Keratinocyte (primary cell): ENCODE data around the gene HEG1. TPM values are rescaled to one million over a fixed set of nuclear protein-coding genes. Genes with fewer than 3 reads are reported as not detected.

Experiments used
- DNase-seq: peaks from one replicate; pipeline ENCODE4 v3.0.0-alpha.2; 2011; ENCODE audit warnings: low read depth, missing footprints, low spot score
- FAIRE-seq: peaks from 2 replicates; lab custom pipeline; 2011; peaks lifted over from hg19 to GRCh38; lab: Jason Lieb, UNC
- H2AFZ ChIP-seq: 2 replicates; pipeline ENCODE4 v1.6.0; 2012; ENCODE audit warnings: low read length, control low read depth, inconsistent platforms; ENCODE audit not compliant: control insufficient read depth
- H3K27ac ChIP-seq: 2 replicates; pipeline ENCODE4 v1.5.1; 2011; ENCODE audit warnings: low read length; ENCODE audit not compliant: control insufficient read depth, insufficient read depth
- H3K27me3 ChIP-seq: 3 replicates; pipeline ENCODE4 v1.6.0; 2011; ENCODE audit warnings: low read length; ENCODE audit not compliant: control insufficient read depth, insufficient read depth; ENCODE audit errors: extremely low read depth
- H3K36me3 ChIP-seq, 2 experiments: 2 replicates in 1 of 2; 3 replicates in 1 of 2; pipeline ENCODE4 v1.5.1; 2011; ENCODE audit warnings: low read length in 2 of 2, mild to moderate bottlenecking in 1 of 2; ENCODE audit not compliant: control insufficient read depth in 2 of 2, insufficient read depth in 2 of 2; ENCODE audit errors: extremely low read depth in 1 of 2
- H3K4me1 ChIP-seq: 3 replicates; pipeline ENCODE4 v1.5.1; 2011; ENCODE audit warnings: low read length; ENCODE audit not compliant: control insufficient read depth, insufficient read depth; ENCODE audit errors: extremely low read depth
- H3K4me2 ChIP-seq: 3 replicates; pipeline ENCODE4 v1.6.0; 2011; ENCODE audit warnings: low read depth, low read length; ENCODE audit not compliant: control insufficient read depth, insufficient read depth; ENCODE audit errors: extremely low read depth
- H3K4me3 ChIP-seq, 3 experiments: fragments of 200-600 bp in 1 of 3; sonication (generic) in 1 of 3; 2 replicates in 2 of 3; 3 replicates in 1 of 3; pipeline ENCODE4 v1.5.1; 2011 to 2016; ENCODE audit warnings: low read length in 3 of 3, mild to moderate bottlenecking in 3 of 3, control low read depth in 2 of 3, inconsistent platforms in 1 of 3, low read depth in 1 of 3, mixed read lengths in 1 of 3, mixed run types in 1 of 3, moderate library complexity in 1 of 3; ENCODE audit not compliant: control insufficient read depth in 2 of 3, insufficient read depth in 2 of 3; ENCODE audit errors: extremely low read depth in 1 of 3
- H3K79me2 ChIP-seq: 2 replicates; pipeline ENCODE4 v1.6.0; 2012; ENCODE audit warnings: low read length; ENCODE audit not compliant: control insufficient read depth, insufficient read depth
- H3K9ac ChIP-seq: 3 replicates; pipeline ENCODE4 v1.6.0; 2011; ENCODE audit warnings: low read length; ENCODE audit not compliant: control insufficient read depth, insufficient read depth; ENCODE audit errors: extremely low read depth
- H3K9me1 ChIP-seq: 3 replicates; pipeline ENCODE4 v1.6.0; 2011; ENCODE audit warnings: low read length; ENCODE audit not compliant: control insufficient read depth, insufficient read depth; ENCODE audit errors: extremely low read depth
- H3K9me3 ChIP-seq: 2 replicates; pipeline ENCODE4 v1.5.1; 2012; ENCODE audit warnings: low read depth, low read length; ENCODE audit not compliant: control insufficient read depth
- H4K20me1 ChIP-seq: 3 replicates; pipeline ENCODE4 v1.6.0; 2011; ENCODE audit warnings: low read length; ENCODE audit not compliant: control insufficient read depth, insufficient read depth; ENCODE audit errors: extremely low read depth
- EZH2 ChIP-seq: IDR thresholded peaks from one replicate; pipeline ENCODE4 v1.6.1; 2012; ENCODE audit warnings: inconsistent platforms, mild to moderate bottlenecking, low read length, moderate library complexity
- dilution Hi-C: fragments of 300-500 bp; cut with MboI; formaldehyde crosslinking; loops from one replicate; pipeline ENCODE4 v1.7.0; 2020; ENCODE audit warnings: low sequenced_read_pairs; ENCODE audit not compliant: extremely low pct_ligation_motif_present
- polyA plus RNA-seq, 5 experiments: library from polyadenylated mRNA; depleted of rRNA in 3 of 5; stranded (reverse) in 3 of 5; stranded (forward) in 1 of 5; unstranded in 1 of 5; fragments of >200 nt; gene quantifications; 1 replicate in 1 of 5; 2 replicates in 3 of 5; 3 replicates in 1 of 5; pipeline versions ENCODE4 v1.2.1 to v1.2.3, GENCODE V29; 2011 to 2012; ENCODE audit warnings: missing spikeins in 2 of 5, low read depth in 1 of 5, low replicate concordance in 1 of 5
- TF ChIP-seq, protein P1 (sequence below), 3 experiments: IDR thresholded peaks in 1 of 3; conservative IDR thresholded peaks in 1 of 3; optimal IDR thresholded peaks in 1 of 3; 2 replicates in 2 of 3; 3 replicates in 1 of 3; pipeline versions ENCODE3 to v1.5.1; 2011; ENCODE audit warnings: low read length in 3 of 3, mild to moderate bottlenecking in 3 of 3, moderate library complexity in 2 of 3, control low read depth in 1 of 3, inconsistent platforms in 1 of 3; ENCODE audit not compliant: insufficient read depth in 2 of 3; ENCODE audit errors: extremely low read depth in 1 of 3

The HEG1 gene
- polyA plus RNA-seq, 1 donor (not counting 4 experiments of a cell fraction or from before 2014, with no cell fraction given): 12.7 TPM

DNA sequence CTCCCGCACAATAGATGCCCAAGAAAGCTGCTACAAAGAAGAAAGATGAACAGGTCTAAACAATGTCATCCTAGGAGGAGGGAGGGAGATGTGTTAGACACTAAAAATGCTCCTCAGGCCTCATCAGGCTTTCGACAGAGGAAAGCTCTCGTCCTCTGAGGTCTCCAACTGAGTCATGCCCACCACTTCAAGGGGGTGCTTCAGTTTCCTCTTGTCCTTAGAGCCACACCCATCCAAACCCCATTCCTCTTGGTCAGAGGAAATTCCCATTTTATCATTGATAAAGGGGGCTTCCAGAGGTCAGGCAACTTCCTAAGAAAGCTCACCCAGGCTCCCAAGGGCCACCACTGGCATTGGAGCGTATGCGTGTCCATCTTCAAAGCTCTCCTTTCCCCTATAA lies 50.1 kb downstream of the HEG1 start:
- Histone ChIP-seq H3K27ac (no peak overlapping the region), H3K36me3 (peaks cover 14 to 21% of the 10 kb centered on the region in 2 experiments), H2AFZ (no peak overlapping the region), H3K4me2 (no peak overlapping the region), H3K4me1 (no peaks in the 10 kb centered on the region), H3K4me3 (no peak overlapping the region), H3K9me1 (no peaks in the 10 kb centered on the region), H3K27me3 (no peaks in the 10 kb centered on the region), H4K20me1 (no peaks in the 10 kb centered on the region), H3K9me3 (no peaks in the 10 kb centered on the region), H3K79me2 (no peaks in the 10 kb centered on the region), H3K9ac (no peak overlapping the region)
- FAIRE-seq: no peak
- TF ChIP-seq, protein P1, sequence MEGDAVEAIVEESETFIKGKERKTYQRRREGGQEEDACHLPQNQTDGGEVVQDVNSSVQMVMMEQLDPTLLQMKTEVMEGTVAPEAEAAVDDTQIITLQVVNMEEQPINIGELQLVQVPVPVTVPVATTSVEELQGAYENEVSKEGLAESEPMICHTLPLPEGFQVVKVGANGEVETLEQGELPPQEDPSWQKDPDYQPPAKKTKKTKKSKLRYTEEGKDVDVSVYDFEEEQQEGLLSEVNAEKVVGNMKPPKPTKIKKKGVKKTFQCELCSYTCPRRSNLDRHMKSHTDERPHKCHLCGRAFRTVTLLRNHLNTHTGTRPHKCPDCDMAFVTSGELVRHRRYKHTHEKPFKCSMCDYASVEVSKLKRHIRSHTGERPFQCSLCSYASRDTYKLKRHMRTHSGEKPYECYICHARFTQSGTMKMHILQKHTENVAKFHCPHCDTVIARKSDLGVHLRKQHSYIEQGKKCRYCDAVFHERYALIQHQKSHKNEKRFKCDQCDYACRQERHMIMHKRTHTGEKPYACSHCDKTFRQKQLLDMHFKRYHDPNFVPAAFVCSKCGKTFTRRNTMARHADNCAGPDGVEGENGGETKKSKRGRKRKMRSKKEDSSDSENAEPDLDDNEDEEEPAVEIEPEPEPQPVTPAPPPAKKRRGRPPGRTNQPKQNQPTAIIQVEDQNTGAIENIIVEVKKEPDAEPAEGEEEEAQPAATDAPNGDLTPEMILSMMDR (optimal IDR thresholded peaks at IDR 0.05 in 1 of 3, IDR thresholded peaks at IDR 0.05 in 1 of 3, conservative IDR thresholded peaks at IDR 0.05 in 1 of 3; ENCODE audit: extremely low read depth in 1 of 3, insufficient read depth in 2 of 3, low read length in 3 of 3): no peak
- TF ChIP-seq EZH2: no peak
- DNase-seq: no peak
- dilution Hi-C loops: no loop called here

DNA sequence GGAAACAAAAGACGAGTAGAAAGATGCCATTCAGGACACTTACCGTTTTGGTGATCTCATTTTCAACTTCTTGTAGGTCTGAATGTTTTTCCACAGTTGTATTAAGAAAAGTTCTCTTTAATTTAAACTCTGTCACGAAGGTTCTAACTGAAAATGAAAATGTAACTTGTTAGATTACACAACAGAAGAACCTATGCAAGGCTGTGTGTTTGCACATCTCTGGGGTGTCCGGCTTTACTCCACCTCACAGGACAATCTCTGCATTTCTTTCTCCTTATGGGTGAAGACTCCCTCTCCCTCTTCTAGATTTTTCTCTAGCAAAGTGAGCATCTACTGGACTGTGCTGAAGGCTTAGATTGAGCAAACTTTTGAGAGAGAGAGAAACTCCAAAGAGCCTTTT lies 50.6 kb downstream of the HEG1 start:
- no peak overlapping the region for H3K4me3 ChIP-seq
- no peaks in the 10 kb centered on the region for H3K9me1 ChIP-seq
- FAIRE-seq (no peak), DNase-seq (no peak)
- no peaks in the 10 kb centered on the region for H4K20me1 ChIP-seq
- dilution Hi-C loops: no loop called here
- no peak overlapping the region for H2AFZ ChIP-seq
- no peaks in the 10 kb centered on the region for H3K4me1 ChIP-seq
- no peaks in the 10 kb centered on the region for H3K9me3 ChIP-seq
- H3K27ac ChIP-seq: no peak overlapping the region
- no peak overlapping the region for H3K4me2 ChIP-seq
- no peaks in the 10 kb centered on the region for H3K79me2 ChIP-seq
- peaks cover 16 to 20% of the 10 kb centered on the region in 2 experiments for H3K36me3 ChIP-seq
- TF ChIP-seq, protein P1 (optimal IDR thresholded peaks at IDR 0.05 in 1 of 3, IDR thresholded peaks at IDR 0.05 in 1 of 3, conservative IDR thresholded peaks at IDR 0.05 in 1 of 3; ENCODE audit: extremely low read depth in 1 of 3, insufficient read depth in 2 of 3, low read length in 3 of 3): no peak
- no peak for TF ChIP-seq EZH2
- H3K27me3 ChIP-seq: no peaks in the 10 kb centered on the region
- no peak overlapping the region for H3K9ac ChIP-seq
